Neural progenitor cell (in vitro differentiated cells): ENCODE measurements around the gene IFIT2.

ENCODE experiments used
- CTCF ChIP-seq: fragments of 200-600 bp; sonication (generic); IDR thresholded peaks from 2 replicates; pipeline ENCODE4 v1.5.1; 2017; ENCODE audit warnings: antibody characterized with exemption, mild to moderate bottlenecking
- EZH2 ChIP-seq: fragments of 200-600 bp; sonication (generic); IDR thresholded peaks from 2 replicates; pipeline ENCODE4 v1.6.1; 2017; ENCODE audit warnings: antibody characterized with exemption, mild to moderate bottlenecking, moderate library complexity
- EZH2phosphoT487 ChIP-seq: fragments of 200-600 bp; sonication (generic); IDR thresholded peaks from 2 replicates; pipeline ENCODE4 v1.6.1; 2017; ENCODE audit warnings: antibody characterized with exemption

- no peak for TF ChIP-seq CTCF
- no peak for TF ChIP-seq EZH2
- TF ChIP-seq EZH2phosphoT487 = no peak
These were observed 4.8 kb downstream of the IFIT2 start for GRCh38 chr10:89306434-89307268.
